ENCODE measurements around the gene ZNF107.

ZNF107 gene
- long read RNA-seq, donor 1 = 0 reads
- long read RNA-seq, donor 2 = 0 reads
- long read RNA-seq, donor 3, full-length matches to known transcripts = 1 of 1 reads
- long read RNA-seq, donor 3, partial matches to known transcripts = 0 of 1 reads
- long read RNA-seq, donor 3, other reads (novel, unspliced or antisense) = 0 of 1 reads
- long read RNA-seq, donor 4, full-length matches to known transcripts = 2 of 2 reads
- long read RNA-seq, donor 4, partial matches to known transcripts = 0 of 2 reads
- long read RNA-seq, donor 4, other reads (novel, unspliced or antisense) = 0 of 2 reads
- long read RNA-seq, donor 5, full-length matches to known transcripts = 1 of 1 reads
- long read RNA-seq, donor 5, partial matches to known transcripts = 0 of 1 reads
- long read RNA-seq, donor 5, other reads (novel, unspliced or antisense) = 0 of 1 reads
- long read RNA-seq, donor 6, full-length matches to known transcripts = 4 of 4 reads
- long read RNA-seq, donor 6, partial matches to known transcripts = 0 of 4 reads
- long read RNA-seq, donor 6, other reads (novel, unspliced or antisense) = 0 of 4 reads
- long read RNA-seq, donor 7, full-length matches to known transcripts = 4 of 4 reads
- long read RNA-seq, donor 7, partial matches to known transcripts = 0 of 4 reads
- long read RNA-seq, donor 7, other reads (novel, unspliced or antisense) = 0 of 4 reads
- long read RNA-seq, donor 8, full-length matches to known transcripts = 3 of 3 reads
- long read RNA-seq, donor 8, partial matches to known transcripts = 0 of 3 reads
- long read RNA-seq, donor 8, other reads (novel, unspliced or antisense) = 0 of 3 reads

DNA sequence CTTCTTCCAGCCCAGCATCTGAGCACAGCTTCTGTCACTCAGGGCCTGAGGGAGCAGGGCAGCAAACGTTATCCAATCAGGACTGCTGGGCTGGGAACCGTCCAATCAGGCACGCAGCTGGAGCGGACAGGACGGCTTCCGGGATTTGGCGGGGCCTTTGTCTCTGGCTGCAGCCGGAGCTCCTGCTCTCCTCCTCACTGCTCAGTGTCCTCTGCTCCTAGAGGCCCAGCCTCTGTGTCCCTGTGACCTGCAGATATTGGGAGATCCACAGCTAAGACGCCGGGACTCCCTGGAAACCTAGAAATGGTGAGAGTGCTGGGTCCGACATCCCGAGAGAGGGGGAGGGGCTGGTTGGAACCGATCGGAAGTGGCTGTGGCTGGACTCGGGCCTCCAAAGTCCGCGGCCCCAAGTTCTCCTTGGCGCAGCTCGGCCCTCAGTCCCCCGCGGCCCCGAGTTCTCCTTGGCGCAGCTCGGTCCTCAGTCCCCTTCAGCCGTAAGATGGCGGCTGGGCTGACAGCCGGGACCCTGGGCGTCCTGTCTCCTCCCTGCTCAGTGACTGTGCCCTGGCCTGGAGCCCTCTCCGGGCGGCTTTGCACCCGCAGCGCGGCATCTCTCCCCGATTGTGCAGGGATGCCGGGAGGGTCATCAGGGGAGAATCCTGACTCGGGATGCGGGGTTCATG lies at the start of gene ZNF107:
Gene ZNF107, plus strand, starts transcription at position 154 of the 683 bp plus-strand sequence. Its CDS starts 150 bp downstream, at position 304.
- DNase-seq = peak; percentile 89

GRCh38 chr7:64618785-64619456 lies 47.0 kb upstream of the ZNF107 start:
- DNase-seq = no peak

DNA sequence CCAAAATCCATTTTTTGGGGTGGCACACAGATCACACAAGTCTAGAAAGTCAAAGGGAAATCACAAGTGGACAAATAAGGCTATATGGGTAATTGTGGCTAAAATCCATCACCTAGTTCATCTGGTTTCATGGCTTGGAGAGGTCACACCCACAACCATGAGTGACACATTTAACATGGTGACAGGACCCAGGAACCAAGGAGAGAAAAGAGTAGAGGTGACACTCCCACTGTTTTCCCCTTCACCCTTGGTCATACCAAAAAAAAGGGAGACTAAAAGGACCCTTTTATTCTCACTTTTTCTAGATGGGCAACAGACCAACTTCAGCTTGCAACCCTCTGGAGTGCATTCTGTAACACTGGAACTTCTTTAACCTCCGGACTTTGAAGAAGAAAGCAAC lies 46.2 kb upstream of the ZNF107 start:
- peak; percentile 6 for DNase-seq

DNA sequence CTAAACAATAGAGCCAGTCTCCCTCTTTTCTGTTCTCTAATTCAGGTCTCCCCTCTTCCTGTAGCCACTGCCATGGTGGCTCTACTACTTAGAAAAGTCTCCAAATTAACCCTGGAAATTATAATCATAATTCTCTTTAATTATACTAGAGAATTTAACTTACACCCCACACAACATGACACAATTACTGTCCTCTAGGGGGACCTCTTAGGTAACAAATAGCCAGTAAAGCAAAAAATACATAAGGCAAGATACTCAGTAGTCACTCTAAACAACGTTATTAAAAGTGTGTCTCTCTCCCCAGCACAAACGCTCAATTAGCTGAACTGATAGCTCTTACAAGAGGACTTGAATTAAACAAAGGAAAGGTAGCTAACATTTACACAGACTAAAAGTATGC lies 44.3 kb upstream of the ZNF107 start:
- DNase-seq = no peak

- no peak for DNase-seq
Observed at GRCh38 chr7:64625114-64626082, 40.5 kb upstream of the ZNF107 start.

DNA sequence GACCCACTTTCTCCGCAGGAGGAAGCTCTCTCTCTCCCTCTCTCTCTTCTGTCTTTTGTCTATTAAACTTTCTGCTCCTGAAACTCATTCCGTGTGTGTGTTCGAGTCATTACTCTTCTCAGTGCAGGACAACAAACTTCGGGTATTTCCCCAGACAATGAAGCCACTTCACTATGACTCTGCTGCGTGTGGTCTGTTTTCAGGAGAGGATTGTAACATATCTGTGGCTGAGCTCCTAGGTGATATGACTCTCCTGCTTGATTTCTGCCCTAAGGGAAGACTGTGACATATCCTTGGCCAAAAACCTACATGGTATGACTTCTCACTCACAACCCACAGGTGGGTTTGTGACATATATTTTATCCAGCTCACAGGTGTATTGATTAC lies 39.9 kb upstream of the ZNF107 start:
- no peak for DNase-seq

GRCh38 chr7:64626557-64626956 lies 39.4 kb upstream of the ZNF107 start:
- no peak for DNase-seq

DNA sequence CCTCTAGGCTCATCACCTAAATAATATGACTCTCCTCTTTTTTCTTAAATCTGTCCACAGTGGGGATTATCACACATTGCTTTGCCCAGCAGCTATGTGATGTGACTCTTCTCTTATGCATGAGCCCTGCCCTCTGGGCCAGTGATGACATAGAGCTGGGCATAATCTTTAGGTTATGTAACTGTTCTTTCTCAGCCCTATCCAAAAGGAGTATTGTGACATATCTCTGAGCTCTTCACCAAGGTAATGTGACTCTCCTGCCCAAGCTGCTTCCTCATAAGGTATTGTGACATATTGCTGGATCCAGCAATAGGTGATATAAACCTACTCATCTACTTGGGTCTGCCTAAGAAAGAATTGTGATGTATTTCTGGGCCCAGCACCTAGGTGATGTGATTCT lies 37.7 kb upstream of the ZNF107 start:
- no peak for DNase-seq

- DNase-seq = no peak
Observed at GRCh38 chr7:64628721-64629120, 37.2 kb upstream of the ZNF107 start.

DNA sequence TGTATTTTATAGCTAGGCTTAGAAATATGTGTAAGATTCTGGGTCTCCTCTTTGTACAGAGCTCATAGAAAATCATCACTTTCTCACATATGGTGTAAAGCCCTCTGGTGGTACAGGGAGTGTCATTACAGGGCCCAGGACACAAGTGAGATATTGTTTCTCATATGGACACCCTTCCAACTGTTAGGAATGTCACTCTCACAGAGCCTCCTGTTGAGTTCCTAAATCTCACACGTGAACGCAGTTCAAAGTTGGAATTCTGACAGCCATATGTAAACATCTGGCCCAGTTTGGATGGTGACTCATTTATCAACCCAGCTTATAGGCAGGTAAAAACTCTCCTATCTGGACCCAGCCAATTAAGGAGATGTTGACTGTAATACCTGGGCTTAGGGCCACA lies 35.4 kb upstream of the ZNF107 start:
- DNase-seq = no peak

- DNase-seq = no peak
Observed at GRCh38 chr7:64632029-64632428, 33.9 kb upstream of the ZNF107 start.

- no peak for DNase-seq
Observed at GRCh38 chr7:64633401-64633800, 32.5 kb upstream of the ZNF107 start.

DNA sequence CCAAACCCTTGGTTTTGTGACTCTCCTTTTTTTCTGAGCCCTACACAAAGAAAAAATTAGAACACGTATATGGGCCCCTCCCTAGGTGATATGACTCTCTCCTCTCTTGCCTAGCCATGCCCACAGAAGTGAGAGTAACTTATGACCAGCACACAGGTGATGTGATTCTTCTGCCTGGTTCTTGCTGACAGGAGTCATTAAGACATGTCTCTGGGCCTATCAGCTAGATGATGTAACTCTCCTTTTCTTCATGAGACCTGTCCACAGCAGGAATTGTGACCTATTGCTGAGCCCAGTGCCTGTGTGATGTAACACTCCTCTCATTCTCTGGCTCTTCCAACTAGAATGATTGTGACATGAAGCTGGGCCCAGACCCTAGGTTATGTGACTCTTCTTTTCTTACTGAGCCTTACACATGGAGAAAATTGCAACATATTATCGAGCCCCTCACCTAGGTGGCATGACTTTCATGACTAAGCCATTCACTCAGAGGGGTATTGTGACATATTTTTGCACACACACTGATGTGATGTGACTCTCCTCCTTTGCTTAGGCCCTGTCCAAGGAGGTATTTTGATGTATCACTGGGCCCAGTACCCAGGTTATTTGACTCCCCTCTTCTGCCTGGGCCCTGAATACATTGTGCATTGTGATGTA lies 31.4 kb upstream of the ZNF107 start:
- no peak for DNase-seq

DNA sequence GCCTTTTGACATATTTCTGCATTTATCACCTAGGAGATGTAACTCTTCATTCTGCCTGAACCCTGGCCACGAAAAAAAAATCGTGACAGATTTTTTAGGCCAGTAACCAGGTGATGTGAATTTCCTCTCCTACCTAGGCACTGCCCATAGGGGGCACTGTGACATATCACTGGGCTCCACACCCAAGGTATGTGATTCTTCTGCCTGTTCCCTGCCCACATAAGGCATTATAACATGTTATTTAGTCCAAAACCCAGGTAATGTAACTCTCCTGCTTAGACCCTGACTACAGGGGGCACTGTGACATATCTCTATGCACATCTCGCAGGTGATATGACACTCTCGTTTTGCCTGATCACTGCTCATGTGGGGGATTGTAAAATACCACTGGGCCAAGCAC lies 29.5 kb upstream of the ZNF107 start:
- DNase-seq = no peak

DNA sequence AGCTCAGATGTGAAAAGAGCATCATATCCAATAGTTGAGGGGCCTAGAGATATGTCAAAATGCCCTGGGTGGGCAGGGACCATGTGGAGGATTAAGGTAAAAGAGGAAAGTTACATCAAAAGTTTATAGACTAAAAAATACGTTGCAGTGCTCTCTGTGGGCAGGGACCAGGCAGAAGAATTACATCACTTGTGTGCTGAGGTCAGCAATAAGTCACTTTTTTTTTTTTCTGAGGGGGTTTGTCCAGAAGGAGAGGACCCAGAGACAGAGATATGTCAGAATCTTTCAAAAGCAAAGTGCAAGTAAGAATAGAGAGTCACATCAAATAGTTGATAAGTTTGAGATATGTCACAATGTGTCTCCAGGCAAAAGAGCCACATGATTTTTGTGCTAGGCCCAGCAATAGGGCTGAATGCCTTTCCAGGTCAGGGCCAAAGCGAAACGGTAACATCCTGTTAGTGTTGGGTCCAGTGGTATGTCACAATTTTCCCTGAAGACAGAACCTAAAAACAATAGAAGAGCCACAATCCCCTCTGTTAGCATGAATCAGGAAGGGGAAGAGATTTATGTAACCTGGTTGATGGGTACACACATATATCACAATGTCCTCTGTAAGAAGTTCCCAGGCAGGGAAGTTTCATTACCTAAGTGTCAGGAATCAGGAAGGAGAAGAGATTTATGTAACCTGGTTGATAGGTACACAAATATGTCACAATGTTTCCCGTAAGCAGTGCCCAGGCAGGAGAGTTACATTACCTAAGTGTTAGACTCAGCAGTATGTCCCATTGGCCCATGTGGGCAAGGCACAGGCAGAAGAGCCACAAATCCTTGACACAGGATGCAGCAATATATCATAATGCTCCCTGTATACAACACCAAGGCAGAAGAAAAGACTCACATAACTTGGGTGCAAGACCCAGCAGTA lies 28.1 kb upstream of the ZNF107 start:
- DNase-seq = no peak

- DNase-seq = no peak
Observed at GRCh38 chr7:64638822-64639221, 27.1 kb upstream of the ZNF107 start.

DNA sequence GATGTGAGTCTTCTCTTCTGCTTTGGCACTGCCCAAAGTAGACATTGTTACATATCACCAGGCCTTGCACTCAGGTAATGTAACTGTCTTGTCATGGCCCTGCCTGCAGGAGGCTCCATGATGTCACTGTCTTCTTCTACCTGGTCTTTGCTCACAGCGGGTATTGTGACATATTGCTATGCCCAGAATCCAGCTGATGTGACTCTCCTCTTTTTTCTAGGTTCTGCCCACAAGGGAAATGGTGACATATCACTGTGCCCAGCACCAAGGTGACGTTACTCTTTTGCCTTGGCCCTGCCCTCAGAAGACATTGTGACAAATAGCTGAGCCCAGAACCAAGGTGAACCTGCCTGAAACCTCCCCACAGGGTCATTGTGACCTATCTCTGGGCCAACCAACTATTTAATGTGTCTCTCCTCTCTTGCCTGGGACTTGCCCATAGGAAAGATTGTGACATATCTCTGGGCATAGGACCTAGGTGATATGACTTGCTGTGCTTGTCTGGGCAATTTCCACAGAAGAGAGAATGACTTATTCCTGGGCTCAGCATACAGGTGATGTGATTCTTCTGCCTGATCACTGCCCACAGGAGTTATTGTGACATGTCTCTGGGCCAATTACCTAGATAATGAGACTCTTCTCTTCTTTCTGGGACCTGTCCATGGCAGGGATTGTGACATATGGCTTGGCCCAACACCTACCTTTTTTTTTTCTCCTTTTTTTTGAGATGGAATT lies 26.5 kb upstream of the ZNF107 start:
- DNase-seq = no peak

DNA sequence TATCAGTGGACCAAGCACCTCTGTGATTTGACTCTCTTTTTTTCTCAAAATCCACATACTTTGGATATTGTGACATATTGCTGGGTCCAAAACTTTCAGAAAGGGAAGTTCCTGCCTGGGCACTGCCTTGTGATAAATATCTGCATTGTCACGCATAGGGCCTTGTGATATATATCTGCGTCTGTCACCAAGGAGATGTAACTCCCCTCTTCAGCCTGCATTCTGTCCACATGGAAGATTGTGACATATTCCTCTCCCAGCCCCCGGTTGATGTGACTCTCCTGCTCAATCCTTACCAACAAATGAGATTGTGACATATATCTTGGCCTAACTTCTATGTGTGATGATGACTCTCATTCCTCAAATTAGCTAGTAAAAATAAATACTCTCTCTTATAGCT lies 25.4 kb upstream of the ZNF107 start:
- no peak for DNase-seq

DNA sequence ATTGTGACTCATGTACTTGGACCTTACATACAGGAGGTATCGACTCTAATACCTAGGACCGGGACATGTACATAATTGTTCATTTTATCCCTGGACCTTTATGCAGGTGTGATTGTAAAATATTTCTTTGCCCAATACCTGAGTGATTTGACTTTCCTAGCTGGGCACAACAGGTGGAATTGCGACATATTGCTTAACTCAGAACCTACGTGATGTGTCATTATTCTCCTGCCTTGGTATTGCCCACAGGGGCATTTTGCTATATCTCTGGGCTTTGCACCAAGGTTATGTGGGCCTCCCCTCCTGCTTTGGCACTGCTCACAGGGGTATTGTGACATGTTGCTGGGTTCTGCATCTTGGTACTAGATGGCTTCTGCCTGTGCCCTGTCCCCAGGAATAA lies 23.9 kb upstream of the ZNF107 start:
- no peak for DNase-seq
